Hepatocyte (in vitro differentiated cells): Measurements from ENCODE around the gene ZSCAN29. TPM values are rescaled to one million over a fixed set of nuclear protein-coding genes. Genes with fewer than 3 reads are reported as not detected.

Experiments used
- DNase-seq: peaks from one replicate; pipeline ENCODE4 v3.0.0-alpha.2; 2016; ENCODE audit warnings: low spot score
- H2AFZ ChIP-seq: fragments of 200-600 bp; sonication (generic); 2 replicates; pipeline ENCODE4 v1.6.0; 2016; ENCODE audit warnings: antibody characterized with exemption, mild to moderate bottlenecking
- H3K27ac ChIP-seq: fragments of 200-600 bp; sonication (generic); 2 replicates; pipeline ENCODE4 v1.5.1; 2016; ENCODE audit warnings: mild to moderate bottlenecking
- H3K27me3 ChIP-seq: fragments of 200-600 bp; sonication (generic); 2 replicates; pipeline ENCODE4 v1.6.1; 2016
- H3K36me3 ChIP-seq: fragments of 200-600 bp; sonication (generic); replicated peaks from 2 replicates; pipeline ENCODE4 v1.5.1; 2016; ENCODE audit warnings: low read depth; ENCODE audit not compliant: insufficient read depth
- H3K4me1 ChIP-seq: fragments of 200-600 bp; sonication (generic); 2 replicates; pipeline ENCODE4 v1.5.1; 2016; ENCODE audit warnings: mild to moderate bottlenecking, moderate library complexity; ENCODE audit not compliant: insufficient read depth
- H3K4me2 ChIP-seq: fragments of 200-600 bp; sonication (generic); 2 replicates; pipeline ENCODE4 v1.6.0; 2016
- H3K4me3 ChIP-seq: fragments of 200-600 bp; sonication (generic); 2 replicates; pipeline ENCODE4 v1.5.1; 2016; ENCODE audit warnings: mild to moderate bottlenecking
- H3K79me2 ChIP-seq: fragments of 200-600 bp; sonication (generic); 2 replicates; pipeline ENCODE4 v1.6.0; 2017; ENCODE audit warnings: mild to moderate bottlenecking
- H3K9me2 ChIP-seq: fragments of 200-600 bp; sonication (generic); replicated peaks from 2 replicates; pipeline ENCODE4 v1.6.0; 2017; ENCODE audit warnings: mild to moderate bottlenecking; ENCODE audit not compliant: insufficient read depth
- H3K9me3 ChIP-seq: fragments of 200-600 bp; sonication (generic); 2 replicates; pipeline ENCODE4 v1.5.1; 2016; ENCODE audit warnings: low read depth, mild to moderate bottlenecking
- H4K20me1 ChIP-seq: fragments of 200-600 bp; sonication (generic); 2 replicates; pipeline ENCODE4 v1.6.0; 2016; ENCODE audit warnings: mild to moderate bottlenecking; ENCODE audit not compliant: insufficient read depth, poor library complexity, severe bottlenecking
- CTCF ChIP-seq: fragments of 200-600 bp; sonication (generic); IDR thresholded peaks from 2 replicates; pipeline ENCODE4 v1.5.1; 2016; ENCODE audit warnings: antibody characterized with exemption, mild to moderate bottlenecking; ENCODE audit not compliant: poor library complexity
- EZH2 ChIP-seq: fragments of 200-600 bp; sonication (generic); IDR thresholded peaks from 2 replicates; pipeline ENCODE4 v1.6.1; 2016; ENCODE audit warnings: antibody characterized with exemption, mild to moderate bottlenecking, borderline replicate concordance
- EZH2phosphoT487 ChIP-seq: fragments of 200-600 bp; sonication (generic); IDR thresholded peaks from one replicate; pipeline ENCODE4 v1.6.1; 2018; ENCODE audit warnings: antibody characterized with exemption, mild to moderate bottlenecking, low read depth, moderate library complexity; ENCODE audit not compliant: unreplicated experiment, severe bottlenecking
- WGBS: methylation state at CpG from one replicate; pipeline ENCODE4 v1.1.6; 2016; ENCODE audit warnings: low lambda C conversion rate; ENCODE audit errors: missing lambda C conversion rate; 5-methylcytosine and 5-hydroxymethylcytosine counted together
- polyA plus RNA-seq: library from polyadenylated mRNA; unstranded; fragments of >200 nt; fragmentation: Nextera tagmentation; extraction: Ambion mirVana; gene quantifications from 2 replicates; pipeline ENCODE4 v1.2.1, GENCODE V29; 2016
- total RNA-seq: library from RNA; depleted of rRNA; stranded (reverse); fragments of >200 nt; gene quantifications from 2 replicates; pipeline ENCODE4 v1.2.3, GENCODE V29; 2014

The ZSCAN29 gene
- total and polyA plus RNA-seq, 2 experiments from 2014 or later = 9.8 to 30.3 TPM

- Histone ChIP-seq H4K20me1 (no peaks in the 10 kb centered on the region), H3K36me3 (no peaks in the 10 kb centered on the region), H3K27me3 (no peaks in the 10 kb centered on the region), H3K9me3 (no peaks in the 10 kb centered on the region), H2AFZ (no peak overlapping the region), H3K4me2 (no peak overlapping the region), H3K27ac (no peak overlapping the region), H3K79me2 (no peaks in the 10 kb centered on the region), H3K9me2 (no peaks in the 10 kb centered on the region), H3K4me3 (no peak overlapping the region), H3K4me1 (peaks cover 5% of the 10 kb centered on the region)
- 90% methylated on average over 5 of the region's 5 CpGs for WGBS
- TF ChIP-seq EZH2phosphoT487 = no peak
- no peak for TF ChIP-seq CTCF
- TF ChIP-seq EZH2 = no peak
- no peak for DNase-seq
Observed at GRCh38 chr15:43410572-43411214, 39.9 kb upstream of the ZSCAN29 start.

- no peaks in the 10 kb centered on the region for H3K9me3 ChIP-seq
Observed at GRCh38 chr15:43408789-43409188, 37.9 kb upstream of the ZSCAN29 start.

GRCh38 chr15:43406808-43407207, 36.0 kb upstream of the ZSCAN29 start:
- Histone ChIP-seq H3K36me3 (no peaks in the 10 kb centered on the region), H3K4me1 (peaks cover 5% of the 10 kb centered on the region), H3K27ac (no peak overlapping the region), H3K9me3 (no peaks in the 10 kb centered on the region), H2AFZ (no peak overlapping the region), H3K4me3 (no peak overlapping the region), H3K27me3 (no peaks in the 10 kb centered on the region), H3K79me2 (no peaks in the 10 kb centered on the region), H3K4me2 (no peak overlapping the region), H3K9me2 (no peaks in the 10 kb centered on the region), H4K20me1 (no peaks in the 10 kb centered on the region)
- WGBS = 89% methylated on average over 2 of the region's 2 CpGs
- no peak for DNase-seq
- TF ChIP-seq EZH2phosphoT487 (no peak), CTCF (no peak), EZH2 (no peak)

More at GRCh38 chr15:43408789-43409188, 37.9 kb upstream of the ZSCAN29 start:
- Histone ChIP-seq H3K36me3 (no peaks in the 10 kb centered on the region), H2AFZ (no peak overlapping the region), H4K20me1 (no peaks in the 10 kb centered on the region), H3K79me2 (no peaks in the 10 kb centered on the region), H3K27me3 (no peaks in the 10 kb centered on the region), H3K4me1 (peaks cover 5% of the 10 kb centered on the region), H3K4me2 (no peak overlapping the region), H3K9me2 (no peaks in the 10 kb centered on the region), H3K27ac (no peak overlapping the region), H3K4me3 (no peak overlapping the region)
- no peak for TF ChIP-seq EZH2
- 83% methylated on average over 4 of the region's 4 CpGs for WGBS
- DNase-seq = no peak

GRCh38 chr15:43406189-43406588, 35.3 kb upstream of the ZSCAN29 start:
- no peaks in the 10 kb centered on the region for H4K20me1 ChIP-seq
- H3K4me1 ChIP-seq = peaks cover 5% of the 10 kb centered on the region
- H3K27me3 ChIP-seq = no peaks in the 10 kb centered on the region
- no peak overlapping the region for H3K4me3 ChIP-seq
- WGBS = 46% methylated on average over 2 of the region's 2 CpGs
- TF ChIP-seq CTCF (no peak), EZH2phosphoT487 (no peak), EZH2 (no peak)
- H3K9me3 ChIP-seq = no peaks in the 10 kb centered on the region
- H2AFZ ChIP-seq = no peak overlapping the region
- no peak overlapping the region for H3K4me2 ChIP-seq
- no peak overlapping the region for H3K27ac ChIP-seq
- no peaks in the 10 kb centered on the region for H3K9me2 ChIP-seq
- no peaks in the 10 kb centered on the region for H3K79me2 ChIP-seq
- no peaks in the 10 kb centered on the region for H3K36me3 ChIP-seq
- no peak for DNase-seq
